ENCODE results near the gene PPARGC1A.

PPARGC1A gene

GRCh38 chr4:23839279-23839678 is 50.6 kb downstream of the PPARGC1A start:
- no peak for DNase-seq (ENCODE audit: low spot score)

GRCh38 chr4:23838607-23839006 is 51.2 kb downstream of the PPARGC1A start:
- no peak for DNase-seq (ENCODE audit: low spot score)

GRCh38 chr4:23838131-23838530 is 51.7 kb downstream of the PPARGC1A start:
- no peak for DNase-seq (ENCODE audit: low spot score)

GRCh38 chr4:23837371-23837770 is 52.5 kb downstream of the PPARGC1A start:
- no peak for DNase-seq (ENCODE audit: low spot score)

- no peak for DNase-seq (ENCODE audit: low spot score)
Measured at GRCh38 chr4:23835774-23836478, 53.9 kb downstream of the PPARGC1A start.

GRCh38 chr4:23828779-23829178 is 61.1 kb downstream of the PPARGC1A start:
- DNase-seq (ENCODE audit: low spot score), result no peak

- no peak for DNase-seq (ENCODE audit: low spot score)
Measured at GRCh38 chr4:23828020-23828715, 61.7 kb downstream of the PPARGC1A start.

GRCh38 chr4:23822181-23822580 is 67.7 kb downstream of the PPARGC1A start:
- no peak for DNase-seq (ENCODE audit: low spot score)

- DNase-seq (ENCODE audit: low spot score), result no peak
Measured at GRCh38 chr4:23819041-23819511, 70.8 kb downstream of the PPARGC1A start.

- no peak for DNase-seq (ENCODE audit: low spot score)
Measured at GRCh38 chr4:23818097-23818885, 71.6 kb downstream of the PPARGC1A start.

GRCh38 chr4:23814996-23815660 is 74.7 kb downstream of the PPARGC1A start:
- DNase-seq (ENCODE audit: low spot score), result no peak

GRCh38 chr4:23814587-23814986 is 75.3 kb downstream of the PPARGC1A start:
- no peak for DNase-seq (ENCODE audit: low spot score)

- DNase-seq (ENCODE audit: low spot score), result no peak
Measured at GRCh38 chr4:23811161-23811560, 78.7 kb downstream of the PPARGC1A start.

- no peak for DNase-seq (ENCODE audit: low spot score)
Measured at GRCh38 chr4:23805450-23805851, 84.4 kb downstream of the PPARGC1A start.

GRCh38 chr4:23789762-23790161 is 100.1 kb downstream of the PPARGC1A start:
- DNase-seq (ENCODE audit: low spot score), result no peak

- DNase-seq (ENCODE audit: low spot score), result no peak
Measured at GRCh38 chr4:23788460-23788859, 101.4 kb downstream of the PPARGC1A start.

GRCh38 chr4:23788027-23788426 is 101.8 kb downstream of the PPARGC1A start:
- DNase-seq (ENCODE audit: low spot score), result no peak

GRCh38 chr4:23782778-23783437 is 106.9 kb downstream of the PPARGC1A start:
- DNase-seq (ENCODE audit: low spot score), result no peak

GRCh38 chr4:23779839-23780238 is 110.0 kb downstream of the PPARGC1A start:
- DNase-seq (ENCODE audit: low spot score), result no peak

- DNase-seq (ENCODE audit: low spot score), result no peak
Measured at GRCh38 chr4:23779422-23779821, 110.4 kb downstream of the PPARGC1A start.

GRCh38 chr4:23775694-23776093 is 114.2 kb downstream of the PPARGC1A start:
- DNase-seq (ENCODE audit: low spot score), result no peak

- no peak for DNase-seq (ENCODE audit: low spot score)
Measured at GRCh38 chr4:23774909-23775308, 114.9 kb downstream of the PPARGC1A start.
